HG03103 (cell line): ENCODE data around the gene DSG2.

ENCODE experiments used
- ATAC-seq: cut with Tn5 transposase; IDR thresholded peaks from one replicate; pipeline ENCODE4 v1.9.1; 2021; ENCODE audit warnings: low read depth; ENCODE audit not compliant: unreplicated experiment

Gene DSG2

DNA sequence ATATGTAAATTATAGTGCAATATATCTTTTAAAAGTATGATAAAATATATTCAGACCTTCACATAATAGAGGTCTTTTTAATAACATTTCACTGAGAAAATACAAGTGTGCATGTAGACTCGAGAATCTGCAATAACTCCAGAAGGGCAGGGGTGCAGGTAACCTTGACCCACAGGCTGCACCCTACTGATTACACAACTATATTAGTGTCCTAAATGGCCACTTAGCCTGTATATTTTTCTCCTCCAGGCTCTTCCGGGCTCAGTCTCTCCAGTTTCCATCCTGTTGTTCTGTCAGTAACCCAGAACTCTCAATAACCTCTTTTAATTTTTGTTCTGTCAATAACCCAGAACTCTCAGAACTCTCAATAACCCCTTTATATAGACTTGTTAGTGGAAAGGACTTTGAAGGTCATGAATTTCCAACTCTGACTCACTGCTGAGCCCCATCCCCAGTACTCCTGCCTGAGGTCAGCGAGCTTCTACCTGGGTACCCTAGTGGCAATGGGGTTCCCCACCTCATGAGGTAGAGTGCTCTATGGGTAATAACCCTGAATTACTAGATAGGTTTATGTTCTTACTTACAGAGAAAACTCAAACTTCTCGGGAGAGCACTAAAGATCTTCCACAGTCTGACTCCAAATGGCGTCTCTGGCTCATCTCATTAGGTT is 85.3 kb downstream of the DSG2 start:
- no peak for ATAC-seq

DNA sequence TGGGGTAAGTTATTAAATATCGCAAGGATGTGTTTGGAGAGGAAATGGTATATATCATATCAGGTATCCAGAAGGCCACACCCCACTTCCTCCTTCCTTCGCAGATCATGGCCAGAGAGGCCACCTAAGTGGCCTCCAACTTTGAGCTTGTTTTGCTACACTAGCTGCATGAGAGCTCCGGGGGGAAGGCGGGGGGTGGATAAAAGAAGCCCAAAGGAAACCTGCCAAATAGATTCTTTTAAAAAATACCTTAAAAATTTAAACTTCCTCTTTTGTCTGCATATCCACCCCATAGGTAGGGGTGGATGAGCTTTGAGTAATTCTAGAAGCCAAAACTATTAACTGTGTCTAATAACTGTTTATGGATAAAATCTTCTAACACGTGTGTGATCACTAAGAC is 88.0 kb downstream of the DSG2 start:
- no peak for ATAC-seq

DNA sequence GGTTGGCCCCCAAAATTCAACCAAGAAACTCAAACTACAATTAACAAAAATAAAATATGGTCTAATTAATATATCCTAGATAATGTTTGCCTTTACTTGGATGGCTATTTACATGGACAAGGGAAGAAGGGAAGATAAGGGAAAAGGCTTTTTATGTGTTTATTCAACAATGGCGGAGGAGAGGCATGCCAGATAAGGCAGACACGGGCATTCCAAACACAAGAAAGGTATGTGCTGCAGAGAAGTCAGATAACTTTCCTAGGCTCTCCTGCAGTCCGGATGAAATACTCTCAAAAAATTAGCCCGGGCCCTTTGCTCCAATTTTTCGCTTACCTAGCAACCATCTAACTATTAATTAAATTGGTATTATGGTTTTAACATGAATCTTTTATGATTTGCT is 88.6 kb downstream of the DSG2 start:
- no peak for ATAC-seq

DNA sequence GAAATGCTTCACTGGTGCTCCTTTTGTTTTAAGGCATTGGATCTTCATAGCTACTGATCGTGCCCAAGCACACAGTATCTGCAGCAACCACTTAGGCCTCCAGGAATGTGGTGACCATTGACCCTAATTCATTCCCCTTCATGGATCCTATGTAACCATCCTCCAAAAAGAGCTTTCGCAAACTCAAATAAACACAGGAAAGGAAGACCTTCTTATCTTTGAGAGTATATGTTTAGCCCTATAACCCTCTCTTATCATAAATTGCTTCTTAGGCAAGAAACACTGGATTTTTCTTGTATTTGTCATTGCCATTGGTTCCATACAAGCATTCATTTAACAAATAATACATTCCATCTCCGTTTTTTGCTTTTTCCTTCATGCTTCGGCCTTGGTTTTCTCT is 89.6 kb downstream of the DSG2 start:
- ATAC-seq = no peak

DNA sequence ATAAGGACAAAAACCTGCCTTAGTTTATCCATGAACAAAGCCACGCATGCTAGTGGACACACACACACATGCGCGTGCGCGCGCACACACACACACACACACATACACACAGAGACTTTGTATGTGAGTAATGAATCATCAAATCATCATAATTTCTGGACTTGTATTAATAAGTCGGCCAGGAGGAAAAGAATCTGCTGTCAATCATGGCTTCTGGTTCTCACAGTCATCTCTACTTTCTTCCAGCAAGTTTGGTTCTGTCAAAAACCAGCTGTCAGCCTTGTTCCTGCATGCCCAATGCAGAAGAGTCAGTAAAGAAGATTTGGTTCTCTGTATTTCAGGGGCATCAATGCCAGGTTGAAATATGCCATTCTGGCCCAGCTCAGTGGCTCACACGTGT is 92.6 kb downstream of the DSG2 start:
- ATAC-seq = no peak

DNA sequence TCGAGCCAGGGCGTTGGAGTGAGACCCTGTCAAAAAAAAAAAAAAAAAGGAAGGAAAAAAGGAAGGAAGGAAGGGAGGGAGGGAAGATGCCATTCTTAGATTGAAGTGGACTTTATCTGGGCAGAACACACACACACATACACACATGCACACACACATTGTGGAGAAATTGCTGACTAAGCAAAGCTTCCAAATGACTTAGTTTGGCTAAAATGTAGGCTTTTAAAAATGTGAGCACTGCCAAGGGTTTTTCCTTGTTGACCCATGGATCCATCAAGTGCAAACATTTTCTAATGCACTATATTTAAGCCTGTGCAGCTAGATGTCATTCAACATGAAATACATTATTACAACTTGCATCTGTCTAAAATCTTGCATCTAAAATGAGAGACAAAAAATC is 93.1 kb downstream of the DSG2 start:
- ATAC-seq = no peak

DNA sequence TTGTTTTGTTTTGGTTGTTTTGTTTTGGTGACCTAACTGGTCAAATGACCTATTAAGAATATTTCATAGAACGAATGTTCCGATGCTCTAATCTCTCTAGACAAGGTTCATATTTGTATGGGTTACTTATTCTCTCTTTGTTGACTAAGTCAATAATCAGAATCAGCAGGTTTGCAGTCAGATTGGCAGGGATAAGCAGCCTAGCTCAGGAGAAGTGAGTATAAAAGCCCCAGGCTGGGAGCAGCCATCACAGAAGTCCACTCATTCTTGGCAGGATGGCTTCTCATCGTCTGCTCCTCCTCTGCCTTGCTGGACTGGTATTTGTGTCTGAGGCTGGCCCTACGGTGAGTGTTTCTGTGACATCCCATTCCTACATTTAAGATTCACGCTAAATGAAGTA is 93.7 kb downstream of the DSG2 start, which contains the start of gene TTR:
Gene TTR, plus strand, starts transcription at position 250 of the 400 bp plus-strand sequence. Its CDS starts 26 bp downstream, at position 276.
- ATAC-seq = no peak

DNA sequence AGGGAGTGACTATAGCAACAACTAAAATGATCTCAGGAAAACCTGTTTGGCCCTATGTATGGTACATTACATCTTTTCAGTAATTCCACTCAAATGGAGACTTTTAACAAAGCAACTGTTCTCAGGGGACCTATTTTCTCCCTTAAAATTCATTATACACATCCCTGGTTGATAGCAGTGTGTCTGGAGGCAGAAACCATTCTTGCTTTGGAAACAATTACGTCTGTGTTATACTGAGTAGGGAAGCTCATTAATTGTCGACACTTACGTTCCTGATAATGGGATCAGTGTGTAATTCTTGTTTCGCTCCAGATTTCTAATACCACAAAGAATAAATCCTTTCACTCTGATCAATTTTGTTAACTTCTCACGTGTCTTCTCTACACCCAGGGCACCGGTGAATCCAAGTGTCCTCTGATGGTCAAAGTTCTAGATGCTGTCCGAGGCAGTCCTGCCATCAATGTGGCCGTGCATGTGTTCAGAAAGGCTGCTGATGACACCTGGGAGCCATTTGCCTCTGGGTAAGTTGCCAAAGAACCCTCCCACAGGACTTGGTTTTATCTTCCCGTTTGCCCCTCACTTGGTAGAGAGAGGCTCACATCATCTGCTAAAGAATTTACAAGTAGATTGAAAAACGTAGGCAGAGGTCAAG is 94.7 kb downstream of the DSG2 start:
- no peak for ATAC-seq

DNA sequence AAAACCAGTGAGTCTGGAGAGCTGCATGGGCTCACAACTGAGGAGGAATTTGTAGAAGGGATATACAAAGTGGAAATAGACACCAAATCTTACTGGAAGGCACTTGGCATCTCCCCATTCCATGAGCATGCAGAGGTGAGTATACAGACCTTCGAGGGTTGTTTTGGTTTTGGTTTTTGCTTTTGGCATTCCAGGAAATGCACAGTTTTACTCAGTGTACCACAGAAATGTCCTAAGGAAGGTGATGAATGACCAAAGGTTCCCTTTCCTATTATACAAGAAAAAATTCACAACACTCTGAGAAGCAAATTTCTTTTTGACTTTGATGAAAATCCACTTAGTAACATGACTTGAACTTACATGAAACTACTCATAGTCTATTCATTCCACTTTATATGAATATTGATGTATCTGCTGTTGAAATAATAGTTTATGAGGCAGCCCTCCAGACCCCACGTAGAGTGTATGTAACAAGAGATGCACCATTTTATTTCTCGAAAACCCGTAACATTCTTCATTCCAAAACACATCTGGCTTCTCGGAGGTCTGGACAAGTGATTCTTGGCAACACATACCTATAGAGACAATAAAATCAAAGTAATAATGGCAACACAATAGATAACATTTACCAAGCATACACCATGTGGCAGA is 97.3 kb downstream of the DSG2 start:
- ATAC-seq = no peak

DNA sequence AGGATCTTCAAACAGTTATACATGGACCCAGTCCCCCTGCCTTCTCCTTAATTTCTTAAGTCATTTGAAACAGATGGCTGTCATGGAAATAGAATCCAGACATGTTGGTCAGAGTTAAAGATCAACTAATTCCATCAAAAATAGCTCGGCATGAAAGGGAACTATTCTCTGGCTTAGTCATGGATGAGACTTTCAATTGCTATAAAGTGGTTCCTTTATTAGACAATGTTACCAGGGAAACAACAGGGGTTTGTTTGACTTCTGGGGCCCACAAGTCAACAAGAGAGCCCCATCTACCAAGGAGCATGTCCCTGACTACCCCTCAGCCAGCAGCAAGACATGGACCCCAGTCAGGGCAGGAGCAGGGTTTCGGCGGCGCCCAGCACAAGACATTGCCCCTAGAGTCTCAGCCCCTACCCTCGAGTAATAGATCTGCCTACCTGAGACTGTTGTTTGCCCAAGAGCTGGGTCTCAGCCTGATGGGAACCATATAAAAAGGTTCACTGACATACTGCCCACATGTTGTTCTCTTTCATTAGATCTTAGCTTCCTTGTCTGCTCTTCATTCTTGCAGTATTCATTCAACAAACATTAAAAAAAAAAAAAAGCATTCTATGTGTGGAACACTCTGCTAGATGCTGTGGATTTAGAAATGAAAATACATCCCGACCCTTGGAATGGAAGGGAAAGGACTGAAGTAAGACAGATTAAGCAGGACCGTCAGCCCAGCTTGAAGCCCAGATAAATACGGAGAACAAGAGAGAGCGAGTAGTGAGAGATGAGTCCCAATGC is 98.3 kb downstream of the DSG2 start:
- no peak for ATAC-seq

DNA sequence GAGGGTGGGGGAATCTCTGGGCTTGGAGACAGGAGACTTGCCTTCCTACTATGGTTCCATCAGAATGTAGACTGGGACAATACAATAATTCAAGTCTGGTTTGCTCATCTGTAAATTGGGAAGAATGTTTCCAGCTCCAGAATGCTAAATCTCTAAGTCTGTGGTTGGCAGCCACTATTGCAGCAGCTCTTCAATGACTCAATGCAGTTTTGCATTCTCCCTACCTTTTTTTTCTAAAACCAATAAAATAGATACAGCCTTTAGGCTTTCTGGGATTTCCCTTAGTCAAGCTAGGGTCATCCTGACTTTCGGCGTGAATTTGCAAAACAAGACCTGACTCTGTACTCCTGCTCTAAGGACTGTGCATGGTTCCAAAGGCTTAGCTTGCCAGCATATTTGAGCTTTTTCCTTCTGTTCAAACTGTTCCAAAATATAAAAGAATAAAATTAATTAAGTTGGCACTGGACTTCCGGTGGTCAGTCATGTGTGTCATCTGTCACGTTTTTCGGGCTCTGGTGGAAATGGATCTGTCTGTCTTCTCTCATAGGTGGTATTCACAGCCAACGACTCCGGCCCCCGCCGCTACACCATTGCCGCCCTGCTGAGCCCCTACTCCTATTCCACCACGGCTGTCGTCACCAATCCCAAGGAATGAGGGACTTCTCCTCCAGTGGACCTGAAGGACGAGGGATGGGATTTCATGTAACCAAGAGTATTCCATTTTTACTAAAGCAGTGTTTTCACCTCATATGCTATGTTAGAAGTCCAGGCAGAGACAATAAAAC is 100.2 kb downstream of the DSG2 start:
- no peak for ATAC-seq
